NCI-H1417 (cell line): ENCODE results near the gene MAP3K7CL.
A peak's percentile ranks its signal among the peaks of the same experiment; 100 is the strongest.
"Not testable (repeated sequence)": the region's sequence is repeated elsewhere in the genome, so short reads cannot be mapped to it uniquely, and the experiment has no call there.

Experiments used
- DNase-seq, 3 experiments: peaks; one replicate each; lab custom pipeline; 2025; lab: John Stamatoyannopoulos, UW

MAP3K7CL gene

DNA sequence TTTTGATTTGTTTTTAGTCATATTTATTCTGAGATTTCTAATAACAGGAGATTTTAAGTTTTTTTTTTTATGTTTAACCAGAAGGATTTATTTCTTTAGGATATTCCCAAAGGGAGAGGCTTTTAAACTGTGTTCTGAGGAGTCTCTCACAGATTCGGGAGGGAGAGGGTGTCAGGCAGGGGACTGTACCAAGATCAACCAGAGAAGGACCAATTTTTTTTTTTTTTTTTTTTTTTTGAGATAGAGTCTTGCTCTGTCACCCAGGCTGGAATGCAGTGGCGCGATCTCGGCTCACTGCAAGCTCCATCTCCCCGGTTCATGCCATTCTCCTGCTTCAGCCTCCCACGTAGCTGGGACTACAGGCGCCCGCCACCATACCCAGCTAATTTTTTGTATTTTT lies 37.0 kb downstream of the MAP3K7CL start:
- not testable (repeated sequence) for DNase-seq

DNA sequence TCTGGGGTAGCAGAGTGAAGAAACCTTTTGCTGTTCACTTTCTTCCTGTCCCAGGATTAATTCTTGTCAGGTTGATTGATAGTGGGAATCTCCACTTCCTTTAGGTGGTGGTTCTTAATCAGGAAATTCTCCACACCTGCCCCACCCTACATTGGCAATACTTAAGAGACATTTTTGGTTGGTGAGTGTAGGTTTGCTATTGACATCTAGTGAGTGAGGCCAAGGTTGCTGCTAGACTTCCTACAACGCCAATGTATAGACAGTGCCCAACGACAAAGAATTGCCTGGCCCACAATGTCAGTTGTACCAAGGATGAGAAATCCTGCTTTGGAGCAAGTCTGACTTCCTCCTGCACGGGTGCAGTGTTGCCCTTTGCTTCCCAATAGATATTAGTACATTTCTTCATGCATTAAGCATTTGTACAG lies 38.5 kb downstream of the MAP3K7CL start:
- DNase-seq = peak in 1 of 3 experiments; percentile 13

GRCh38 chr21:29170944-29171343 lies 40.5 kb downstream of the MAP3K7CL start:
- no peak for DNase-seq

GRCh38 chr21:29172282-29172681 lies 41.8 kb downstream of the MAP3K7CL start:
- no peak for DNase-seq

GRCh38 chr21:29174607-29175013 lies 44.2 kb downstream of the MAP3K7CL start:
- no peak for DNase-seq

DNA sequence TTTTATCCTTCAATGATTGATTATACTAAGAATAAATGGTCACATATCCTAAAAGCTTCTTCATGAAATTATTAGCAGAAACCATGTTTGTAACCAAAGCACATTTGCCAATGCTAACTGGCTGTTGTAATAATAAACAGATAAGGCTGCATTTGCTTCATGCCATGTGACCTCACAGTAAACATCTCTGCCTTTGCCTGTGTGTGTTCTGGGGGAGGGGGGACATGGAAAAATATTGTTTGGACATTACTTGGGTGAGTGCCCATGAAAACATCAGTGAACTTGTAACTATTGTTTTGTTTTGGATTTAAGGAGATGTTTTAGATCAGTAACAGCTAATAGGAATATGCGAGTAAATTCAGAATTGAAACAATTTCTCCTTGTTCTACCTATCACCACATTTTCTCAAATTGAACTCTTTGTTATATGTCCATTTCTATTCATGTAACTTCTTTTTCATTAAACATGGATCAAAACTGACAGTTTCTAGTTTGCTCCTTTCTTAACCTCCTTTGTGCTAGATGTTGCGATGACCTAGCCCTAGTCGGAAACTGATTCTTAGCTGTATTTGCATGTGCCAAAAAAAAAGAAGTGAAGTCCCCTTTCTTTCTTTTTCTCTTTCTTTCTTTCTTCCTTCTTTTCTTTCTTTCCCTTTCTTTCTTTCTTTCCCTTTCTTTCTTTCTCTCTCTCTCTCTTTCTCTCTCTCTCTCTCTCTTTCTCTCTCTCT lies 45.1 kb downstream of the MAP3K7CL start:
- DNase-seq = peak in 2 of 3 experiments; percentile 22 to 64

- DNase-seq = no peak
Observed at GRCh38 chr21:29176471-29177120, 46.2 kb downstream of the MAP3K7CL start.

DNA sequence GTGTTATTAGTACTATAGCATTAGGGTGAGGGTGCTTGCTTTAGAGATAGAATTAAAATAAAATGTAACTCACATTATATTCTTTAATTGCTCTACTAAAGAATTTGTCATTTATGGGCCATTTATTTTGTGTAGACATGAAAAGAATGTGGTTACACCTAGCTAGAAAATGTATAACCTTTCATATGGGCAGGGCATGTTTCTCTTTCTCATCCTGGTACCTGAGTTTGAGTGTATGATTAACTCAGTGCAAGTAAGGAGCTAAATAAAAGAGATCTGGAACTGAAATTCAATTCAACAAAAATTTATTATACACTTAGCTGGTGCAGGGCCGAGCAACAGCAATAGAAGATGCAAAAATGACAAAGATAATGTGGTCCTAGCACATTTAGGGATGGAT lies 47.4 kb downstream of the MAP3K7CL start:
- DNase-seq = no peak

GRCh38 chr21:29178926-29179325 lies 48.5 kb downstream of the MAP3K7CL start:
- DNase-seq = no peak

DNA sequence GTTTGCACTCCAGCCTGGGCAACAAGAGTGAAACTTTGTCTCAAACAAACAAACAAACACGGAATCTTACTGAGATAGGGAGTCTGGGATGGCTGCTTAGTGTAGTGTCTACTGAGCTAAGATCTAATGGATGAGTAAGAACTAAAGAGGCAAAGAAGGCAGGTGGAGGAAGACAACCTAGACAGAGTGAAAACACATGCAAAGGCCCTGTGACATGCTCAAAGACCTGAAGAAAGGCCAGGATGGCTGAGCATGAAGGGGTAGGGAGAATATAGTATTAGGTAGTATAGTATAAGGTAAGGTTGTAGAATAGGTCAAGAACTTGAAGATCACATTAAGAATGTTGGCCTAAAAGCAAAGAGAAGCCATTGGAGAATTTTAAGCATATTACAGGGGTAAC lies 49.1 kb downstream of the MAP3K7CL start:
- no peak for DNase-seq

- no peak for DNase-seq
Observed at GRCh38 chr21:29181799-29182470, 51.5 kb downstream of the MAP3K7CL start.

DNA sequence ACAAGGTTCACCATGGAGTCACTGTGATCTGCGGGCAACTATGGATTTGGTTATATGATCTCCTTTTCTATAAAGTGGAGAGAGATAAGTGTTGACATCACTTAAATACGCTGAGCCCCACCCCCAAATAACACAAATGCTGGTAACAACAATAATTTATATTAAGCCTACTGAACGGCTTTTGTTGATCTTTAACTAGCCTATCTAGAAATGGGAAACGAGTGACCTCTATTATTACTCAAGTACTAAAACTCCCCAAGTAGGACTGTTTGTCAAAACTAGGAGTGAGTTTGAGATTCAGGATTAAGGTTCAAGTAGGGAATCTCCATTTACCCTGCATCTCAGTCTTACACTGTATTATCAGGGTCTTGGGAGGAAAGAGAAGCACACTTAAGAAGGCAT lies 52.2 kb downstream of the MAP3K7CL start:
- DNase-seq = no peak

GRCh38 chr21:29184037-29184436 lies 53.6 kb downstream of the MAP3K7CL start:
- DNase-seq = no peak

GRCh38 chr21:29185172-29185571 lies 54.7 kb downstream of the MAP3K7CL start:
- DNase-seq = no peak

DNA sequence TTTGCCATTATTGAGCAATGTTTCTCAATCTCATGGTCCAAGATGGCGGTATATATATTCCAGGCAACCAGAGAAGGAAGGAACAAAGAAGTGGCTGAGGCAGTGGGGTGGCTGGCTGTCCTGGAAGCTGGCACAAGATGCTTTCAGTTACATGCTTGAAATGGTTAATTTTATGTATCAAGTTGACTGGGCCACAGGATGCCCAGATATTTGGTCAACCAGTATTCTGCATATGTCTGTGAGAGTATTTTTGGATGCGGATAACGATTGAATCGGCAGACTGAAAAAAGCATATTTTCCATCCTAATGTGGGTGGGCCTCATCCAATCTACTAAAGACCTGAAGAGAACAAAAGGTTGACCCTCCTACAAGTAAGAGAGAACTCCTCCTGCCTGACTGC lies 55.2 kb downstream of the MAP3K7CL start:
- DNase-seq = no peak

DNA sequence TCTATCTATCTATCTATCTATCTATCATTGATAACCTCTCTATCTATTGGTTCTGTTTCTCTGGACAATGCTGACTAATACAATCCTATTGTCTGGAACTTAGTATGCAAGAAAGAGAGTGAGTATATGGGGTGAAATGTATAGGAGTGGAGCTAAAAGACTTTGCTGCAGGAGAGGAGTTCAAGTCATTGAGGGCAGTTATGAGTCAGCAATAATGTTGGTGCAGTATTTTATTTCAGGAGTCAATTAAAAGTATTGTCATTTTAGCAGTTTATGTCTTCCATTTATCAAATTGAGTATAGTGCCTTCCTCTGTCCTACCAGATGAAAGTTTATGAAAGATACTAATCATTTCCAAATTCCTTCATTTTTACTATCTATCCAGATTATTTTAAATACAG lies 55.8 kb downstream of the MAP3K7CL start:
- no peak for DNase-seq

DNA sequence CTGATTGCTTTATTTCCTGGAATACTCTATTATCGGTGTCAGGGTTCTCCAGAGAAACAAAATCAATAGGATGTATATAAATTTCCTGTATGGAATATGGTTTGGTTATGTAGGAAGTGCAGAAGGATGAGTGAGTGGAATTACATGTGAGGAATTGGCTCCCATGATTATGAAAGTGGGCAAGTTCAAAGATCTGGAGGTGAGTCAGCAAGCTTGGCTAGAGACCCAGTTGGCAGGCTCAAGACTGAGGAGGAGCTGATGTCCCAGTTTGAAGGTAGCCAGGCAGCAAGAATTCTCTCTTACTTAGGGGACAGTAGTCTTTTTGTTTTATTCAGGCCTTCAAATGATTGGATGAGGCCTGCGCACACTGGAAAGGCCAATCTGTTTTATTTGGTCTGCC lies 57.5 kb downstream of the MAP3K7CL start:
- DNase-seq = no peak

DNA sequence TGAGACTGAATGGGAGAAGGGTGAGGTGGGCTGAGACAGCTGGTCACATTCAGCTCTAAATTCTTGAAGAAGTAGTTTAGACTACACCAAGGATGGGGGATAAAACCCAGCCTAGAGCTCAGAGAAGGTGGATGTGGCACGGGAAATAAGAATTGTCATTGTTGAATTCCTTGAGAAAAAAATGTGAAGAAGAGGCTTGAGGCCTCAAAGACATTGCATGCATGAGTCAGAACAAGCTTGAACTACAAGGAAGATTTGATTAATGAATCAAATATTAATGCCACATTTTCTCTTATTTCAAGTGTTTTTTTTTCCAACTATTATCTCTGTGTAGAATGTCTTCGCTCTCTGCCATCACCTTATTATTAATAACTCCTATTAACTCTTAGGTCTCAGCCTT lies 58.9 kb downstream of the MAP3K7CL start:
- no peak for DNase-seq

- DNase-seq = no peak
Observed at GRCh38 chr21:29190923-29191331, 60.5 kb downstream of the MAP3K7CL start.

GRCh38 chr21:29193072-29193471 lies 62.6 kb downstream of the MAP3K7CL start:
- no peak for DNase-seq

DNA sequence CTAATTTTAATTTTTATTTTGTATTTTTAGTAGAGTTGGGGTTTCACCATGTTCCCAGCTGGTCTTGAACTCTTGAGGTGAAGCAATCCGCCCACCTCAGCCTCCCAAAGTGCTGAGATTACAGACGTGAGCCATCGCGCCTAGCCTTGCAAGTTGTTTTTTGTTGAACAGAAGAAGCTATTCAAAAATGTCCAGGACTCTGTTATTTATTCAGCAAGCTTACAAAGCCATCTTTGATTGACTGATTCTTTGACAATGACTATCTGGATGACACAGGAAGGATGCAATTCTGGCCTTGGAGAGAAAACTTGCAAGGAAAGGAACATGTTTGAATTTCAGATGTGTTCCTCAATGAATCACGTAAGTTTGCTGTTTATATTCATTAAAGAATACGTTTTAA lies 63.5 kb downstream of the MAP3K7CL start:
- no peak for DNase-seq

DNA sequence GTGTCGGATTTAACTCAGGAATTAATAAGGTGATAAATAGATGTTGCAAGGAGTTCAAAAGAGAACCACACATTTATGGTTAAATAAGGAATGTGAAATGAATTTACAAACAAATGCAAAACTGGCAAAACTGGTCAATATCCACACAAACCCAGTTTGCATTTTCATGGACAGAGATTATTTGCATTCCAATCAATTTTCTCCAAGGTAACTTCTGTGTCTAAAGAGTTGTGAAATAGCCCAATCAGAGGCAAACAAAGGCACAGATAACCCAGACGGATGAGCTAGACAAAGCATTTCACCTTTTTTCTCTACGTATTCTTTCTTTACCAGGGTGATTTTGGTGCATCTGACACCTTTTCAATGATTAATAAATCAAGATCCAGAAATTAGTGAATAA lies 63.9 kb downstream of the MAP3K7CL start:
- no peak for DNase-seq

GRCh38 chr21:29194847-29195246 lies 64.4 kb downstream of the MAP3K7CL start:
- DNase-seq = no peak
